ENCODE results near the gene ESR2. TPM values are rescaled to one million over a fixed set of nuclear protein-coding genes. Genes with fewer than 3 reads are reported as not detected.

The ESR2 gene
- total and polyA plus RNA-seq, 2 of the 8 experiments (the other 6 are each of a cell fraction or from before 2014, with no cell fraction given), result 0.19 to 0.23 TPM

DNA sequence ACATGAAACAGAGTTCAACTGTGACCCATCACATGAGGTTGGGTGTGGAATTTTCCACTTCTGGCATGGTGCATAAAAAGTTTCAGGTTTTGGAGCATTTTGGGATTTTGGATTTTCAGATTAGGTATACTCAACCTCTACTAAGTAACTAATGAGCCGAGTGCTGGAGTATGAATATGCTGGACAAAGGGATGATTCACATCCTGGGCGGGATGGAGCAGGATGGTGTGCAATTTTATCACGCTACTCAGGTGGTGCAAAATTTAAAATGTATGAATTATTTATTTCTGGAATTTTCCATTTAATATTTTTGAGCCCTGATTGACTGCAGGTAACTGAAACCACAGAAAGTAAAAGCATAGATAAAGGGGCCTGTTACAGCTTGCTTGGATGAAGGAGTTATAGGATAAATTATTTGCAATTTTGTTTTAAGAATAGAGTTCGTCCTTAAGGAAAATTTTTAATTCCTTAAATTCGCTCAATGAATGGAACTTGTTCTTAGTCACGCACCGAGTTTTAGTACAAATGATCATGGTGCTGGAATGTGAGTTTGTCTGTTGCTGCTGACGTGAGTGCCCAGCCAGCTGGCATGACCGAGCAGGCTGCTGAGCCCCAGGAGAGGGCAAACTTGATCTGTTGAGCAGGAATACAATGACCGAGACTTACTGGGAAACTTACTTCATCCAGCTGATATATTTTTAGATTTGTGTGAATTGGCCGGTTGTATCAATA is 176.3 kb downstream of the ESR2 start:
- no peak overlapping the region for H4K8ac ChIP-seq (ENCODE audit: extremely low read depth, insufficient read depth, low read length)
- no peak overlapping the region for H2BK120ac ChIP-seq (replicated peaks; ENCODE audit: low read depth, low read length)
- no peak overlapping the region for H3K4me2 ChIP-seq (ENCODE audit: insufficient read depth in 1 of 2, low read depth in 2 of 2, low read length in 2 of 2)
- no peak overlapping the region for H2AK5ac ChIP-seq (ENCODE audit: low read depth, low read length)
- FAIRE-seq (no peak), DNase-seq (ENCODE audit: low read depth in 1 of 2, low spot score in 2 of 2) (no peak)
- CTCF ChIA-PET (ENCODE audit: partially characterized antibody), result no interaction called here
- no peak overlapping the region for H2AFZ ChIP-seq (ENCODE audit: low read length)
- H3K14ac ChIP-seq (ENCODE audit: insufficient read length), result no peak overlapping the region
- peaks cover 0 to 8% (median 2%) of the 10 kb centered on the region in 4 experiments; a peak in 3 of 7 replicates for H3K4me1 ChIP-seq (replicated peaks in 1 of 4; ENCODE audit: control insufficient read depth in 3 of 4, insufficient read depth in 4 of 4, low read length in 3 of 4)
- no peak overlapping the region for H3K27ac ChIP-seq (ENCODE audit: low read depth, low read length)
- no peak overlapping the region for H3K9ac ChIP-seq (replicated peaks in 1 of 4; ENCODE audit: extremely low read depth in 1 of 4, low read depth in 3 of 4, low read length in 3 of 4)
- POLR2A ChIA-PET (ENCODE audit: partially characterized antibody), result no interaction called here
- no peak overlapping the region for H3K18ac ChIP-seq (ENCODE audit: extremely low read depth, low read length)
- no peaks in the 10 kb centered on the region for H3K27me3 ChIP-seq (replicated peaks in 1 of 4; ENCODE audit: control insufficient read depth in 3 of 4, extremely low read depth in 1 of 4, insufficient read depth in 3 of 4, low read length in 3 of 4)
- no peak overlapping the region for H2BK12ac ChIP-seq (ENCODE audit: low read depth, low read length)
- no peaks in the 10 kb centered on the region for H3K79me1 ChIP-seq (ENCODE audit: low read depth, low read length)
- WGBS, 2 experiments (ENCODE audit: extremely low coverage in 1 of 2, insufficient coverage in 1 of 2, insufficient read length in 1 of 2, insufficient replicate concordance in 2 of 2, low coverage in 1 of 2, low lambda C conversion rate in 2 of 2, missing lambda C conversion rate in 1 of 2), result 80% methylated on average over 11 of the region's 11 CpGs; no CpG with 5 or more reads in 1 of the 2 experiments
- no peak overlapping the region for H4K91ac ChIP-seq (replicated peaks; ENCODE audit: insufficient read length, low read length)
- no peak overlapping the region for H4K5ac ChIP-seq (ENCODE audit: insufficient read length, low read depth, low read length)
- no peaks in the 10 kb centered on the region for H4K20me1 ChIP-seq (replicated peaks in 1 of 2; ENCODE audit: control insufficient read depth in 1 of 2, insufficient read depth in 2 of 2, low read length in 2 of 2)
- H3K23ac ChIP-seq (ENCODE audit: insufficient read length), result no peak overlapping the region
- H3K4me3 ChIP-seq (ENCODE audit: extremely low read depth in 1 of 4, insufficient read depth in 2 of 4, low read depth in 3 of 4, low read length in 4 of 4), result no peak overlapping the region
- H3K9me3 ChIP-seq (ENCODE audit: insufficient read depth in 2 of 2, low read depth in 1 of 2, low read length in 1 of 2), result no peaks in the 10 kb centered on the region
- H3K79me2 ChIP-seq (ENCODE audit: control insufficient read depth in 1 of 2, insufficient read depth in 2 of 2, low read length in 2 of 2), result no peaks in the 10 kb centered on the region
- H2BK5ac ChIP-seq (ENCODE audit: low read depth, low read length), result no peak overlapping the region; the same call in 1 of the 2 replicates
- no peaks in the 10 kb centered on the region for H3K23me2 ChIP-seq (ENCODE audit: low read depth, low read length)
- no peak overlapping the region for H2BK15ac ChIP-seq (ENCODE audit: low read length)
- no peak overlapping the region for H3K56ac ChIP-seq (replicated peaks; ENCODE audit: insufficient read length, low read depth, low read length)
- peaks cover 0 to 23% (median 10%) of the 10 kb centered on the region in 4 experiments; a peak in 5 of 8 replicates for H3K36me3 ChIP-seq (ENCODE audit: control insufficient read depth in 2 of 4, insufficient read depth in 4 of 4, low read length in 3 of 4)
- H2BK20ac ChIP-seq (ENCODE audit: low read length), result no peak overlapping the region
- no peak overlapping the region for H3K4ac ChIP-seq (replicated peaks; ENCODE audit: insufficient read length, low read depth, low read length)
- TF ChIP-seq SP4 (IDR thresholded peaks at IDR 0.05; ENCODE audit: low read length), result no peak
- no peak for TF ChIP-seq CEBPB (IDR thresholded peaks at IDR 0.05; ENCODE audit: low read depth, low read length)
